ENCODE results near the gene ILK. TPM values are rescaled to one million over a fixed set of nuclear protein-coding genes. Genes with fewer than 3 reads are reported as not detected.

Gene ILK
- total RNA-seq, 4 donors from 2014 or later, result 81.1 to 121 (median 97.3) TPM

GRCh38 chr11:6565325-6565724, 38.2 kb upstream of the ILK start:
- no peak for TF ChIP-seq POLR2A (IDR thresholded peaks at IDR 0.05)
- TF ChIP-seq CTCF (IDR thresholded peaks at IDR 0.05), result no peak
- Histone ChIP-seq H3K27ac (no peak overlapping the region), H3K9me3 (no peaks in the 10 kb centered on the region), H3K36me3 (no peaks in the 10 kb centered on the region), H3K27me3 (no peaks in the 10 kb centered on the region), H3K4me3 (no peak overlapping the region), H3K4me1 (no peaks in the 10 kb centered on the region)
- DNase-seq, result no peak

- Histone ChIP-seq H3K4me1 (no peaks in the 10 kb centered on the region), H3K27ac (no peak overlapping the region), H3K27me3 (no peaks in the 10 kb centered on the region), H3K9me3 (no peaks in the 10 kb centered on the region), H3K4me3 (no peak overlapping the region), H3K36me3 (no peaks in the 10 kb centered on the region)
- no peak for TF ChIP-seq CTCF (IDR thresholded peaks at IDR 0.05)
- no peak for TF ChIP-seq POLR2A (IDR thresholded peaks at IDR 0.05)
- no peak for DNase-seq
Measured at GRCh38 chr11:6565988-6566703, 37.4 kb upstream of the ILK start.

GRCh38 chr11:6566704-6567370, 36.7 kb upstream of the ILK start:
- no peaks in the 10 kb centered on the region for H3K36me3 ChIP-seq
- TF ChIP-seq CTCF (IDR thresholded peaks at IDR 0.05) (no peak), POLR2A (IDR thresholded peaks at IDR 0.05) (no peak)

GRCh38 chr11:6567371-6567745, 36.2 kb upstream of the ILK start:
- no peak overlapping the region for H3K27ac ChIP-seq
- H3K4me3 ChIP-seq, result no peak overlapping the region
- no peaks in the 10 kb centered on the region for H3K36me3 ChIP-seq
- no peaks in the 10 kb centered on the region for H3K4me1 ChIP-seq
- no peak for DNase-seq
- TF ChIP-seq CTCF (IDR thresholded peaks at IDR 0.05), result no peak
- TF ChIP-seq POLR2A (IDR thresholded peaks at IDR 0.05), result no peak
- no peaks in the 10 kb centered on the region for H3K27me3 ChIP-seq
- H3K9me3 ChIP-seq, result no peaks in the 10 kb centered on the region

More at GRCh38 chr11:6566704-6567370, 36.7 kb upstream of the ILK start:
- no peak for DNase-seq
- no peak overlapping the region for H3K27ac ChIP-seq
- H3K4me1 ChIP-seq, result no peaks in the 10 kb centered on the region
- no peaks in the 10 kb centered on the region for H3K27me3 ChIP-seq
- H3K9me3 ChIP-seq, result no peaks in the 10 kb centered on the region
- no peak overlapping the region for H3K4me3 ChIP-seq

- H3K4me3 ChIP-seq, result no peak overlapping the region
- DNase-seq, result no peak
- no peaks in the 10 kb centered on the region for H3K9me3 ChIP-seq
- TF ChIP-seq CTCF (IDR thresholded peaks at IDR 0.05) (no peak), POLR2A (IDR thresholded peaks at IDR 0.05) (no peak)
- no peaks in the 10 kb centered on the region for H3K27me3 ChIP-seq
- H3K36me3 ChIP-seq, result no peaks in the 10 kb centered on the region
- no peak overlapping the region for H3K27ac ChIP-seq
- no peaks in the 10 kb centered on the region for H3K4me1 ChIP-seq
Measured at GRCh38 chr11:6568191-6568918, 35.2 kb upstream of the ILK start.

All from Peyer's patch (tissue), 4 donors.